Spleen (tissue), 11 donors: ENCODE data around the gene RHEX. TPM values are rescaled to one million over a fixed set of nuclear protein-coding genes. Genes with fewer than 3 reads are reported as not detected.

Experiments
- DNase-seq: peaks from one replicate; pipeline ENCODE4 v3.0.0-alpha.2; 2020
- H3K27ac ChIP-seq, 8 donors: fragments of 200-600 bp; sonication (generic) in 7 of 8; 1 replicate in 4 of 8; 2 replicates in 4 of 8; pipeline versions ENCODE4 v1.5.0 to v1.8.0; 2016 to 2021; ENCODE audit warnings: inconsistent platforms in 4 of 8, mild to moderate bottlenecking in 4 of 8, moderate library complexity in 1 of 8
- H3K27me3 ChIP-seq, 7 donors: fragments of 200-600 bp; sonication (generic) in 6 of 7; replicated peaks in 1 of 7; 1 replicate in 4 of 7; 2 replicates in 3 of 7; pipeline versions ENCODE4 v1.5.0 to v1.8.0; 2016 to 2021; ENCODE audit warnings: inconsistent platforms in 3 of 7, mild to moderate bottlenecking in 1 of 7
- H3K36me3 ChIP-seq, 6 donors: fragments of 200-600 bp; sonication (generic) in 5 of 6; 1 replicate in 4 of 6; 2 replicates in 2 of 6; pipeline versions ENCODE4 v1.5.0 to v1.8.0; 2016 to 2021; ENCODE audit warnings: inconsistent platforms in 2 of 6
- H3K4me1 ChIP-seq, 6 donors: fragments of 200-600 bp; sonication (generic) in 5 of 6; 1 replicate in 3 of 6; 2 replicates in 3 of 6; pipeline versions ENCODE4 v1.5.0 to v1.8.0; 2016 to 2021; ENCODE audit warnings: inconsistent platforms in 3 of 6
- H3K4me3 ChIP-seq, 8 donors: fragments of 200-600 bp; sonication (generic) in 7 of 8; 1 replicate in 4 of 8; 2 replicates in 4 of 8; pipeline versions ENCODE4 v1.5.0 to v1.8.0; 2016 to 2021; ENCODE audit warnings: inconsistent platforms in 4 of 8, mild to moderate bottlenecking in 4 of 8, moderate library complexity in 2 of 8
- H3K9me3 ChIP-seq, 8 donors: fragments of 200-600 bp; sonication (generic) in 7 of 8; 1 replicate in 4 of 8; 2 replicates in 4 of 8; pipeline versions ENCODE4 v1.5.0 to v1.8.0; 2016 to 2021; ENCODE audit warnings: inconsistent platforms in 4 of 8
- POLR2A ChIP-seq, 3 donors: fragments of 450-650 bp; IDR thresholded peaks; one replicate each; pipeline ENCODE4 v1.5.1; 2017; ENCODE audit warnings: antibody characterized with exemption in 3 of 3, mild to moderate bottlenecking in 1 of 3
- POLR2AphosphoS5 ChIP-seq, 3 donors: sonication (generic); formaldehyde crosslinking; IDR thresholded peaks; one replicate each; pipeline ENCODE4 v1.5.1; 2017; ENCODE audit warnings: antibody characterized with exemption in 3 of 3
- WGBS, 5 donors: extraction: QIAGEN DNeasy Blood & Tissue Kit in 3 of 5; methylation state at CpG; one replicate each; pipeline versions ENCODE4 v1.1.5 to v1.1.7; 2013 to 2018; 5-methylcytosine and 5-hydroxymethylcytosine counted together
- intact Hi-C: fragments of 100-400 bp; cut with DNase I; formaldehyde crosslinking; loops from one replicate; pipeline ENCODE4 v1.15.0; 2023; ENCODE audit warnings: low total_unique reads
- polyA plus RNA-seq, 3 donors: library from polyadenylated mRNA; stranded (reverse); fragments of 200-250 nt; gene quantifications; one replicate each; pipeline ENCODE4 v1.2.1, GENCODE V29; 2013
- total RNA-seq, 7 donors: library from RNA; depleted of rRNA in 3 of 7; stranded (reverse); fragments of >200 nt in 3 of 7; fragmentation: NEBNext Ultra II Directional in 4 of 7; extraction: Animal tissue kit (Norgen Biotek cat#: 25700) in 4 of 7; gene quantifications; one replicate each; pipeline versions ENCODE4 v1.1.0 to v1.2.1, GENCODE V29; 2016 to 2021
- TF ChIP-seq, protein P1 (sequence below), 11 experiments: fragments of 200-600 bp in 7 of 11; fragments of 450-650 bp in 4 of 11; sonication (generic) in 4 of 11; IDR thresholded peaks in 8 of 11; conservative IDR thresholded peaks in 3 of 11; 1 replicate in 7 of 11; 2 replicates in 4 of 11; pipeline versions ENCODE4 v1.4.0 to v1.8.0; 2016 to 2021; ENCODE audit warnings: antibody characterized with exemption in 11 of 11, inconsistent platforms in 4 of 11, mild to moderate bottlenecking in 1 of 11
- donor health status: healthy with polysubstance abuse.
- donor health status: DM: no; HTN: no; CAD: no; lungs with moderate emphysema.
- donor health status: DM: no; HTN: no; CAD: no.
- donor health status: Bipolar disorder and iron deficiency.
- donor health status: healthy.
- donor health status: DM: no; HTN: no; CAD: no.
- donor health status: DM: yes; HTN: yes; CAD: no.

The RHEX gene
- total and polyA plus RNA-seq, 10 donors, result 0.91 to 6.2 (median 2.4) TPM

DNA sequence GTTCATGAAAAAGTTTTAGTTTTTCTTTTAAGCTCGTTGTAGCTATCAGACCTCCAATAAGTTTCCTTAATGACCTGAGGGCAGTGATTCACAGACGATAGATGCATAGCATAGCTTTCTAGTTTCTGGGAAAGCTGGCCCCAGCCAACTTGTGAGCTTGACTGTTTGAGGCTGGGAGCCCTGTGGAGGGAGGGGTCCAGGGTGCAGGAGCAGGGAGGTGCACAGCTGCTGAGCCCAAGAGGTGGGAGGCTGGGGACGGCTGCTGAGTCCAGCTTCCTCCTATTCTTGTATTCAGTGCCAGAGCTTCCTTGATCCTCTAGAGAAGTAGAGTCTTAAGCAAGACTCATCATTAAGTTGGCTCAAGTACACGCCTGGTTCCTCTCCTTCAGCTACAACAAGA lies 75.2 kb downstream of the RHEX start:
- H3K4me1 ChIP-seq, result no peaks in the 10 kb centered on the region
- DNase-seq, result no peak
- no peak overlapping the region for H3K27ac ChIP-seq
- no peaks in the 10 kb centered on the region for H3K9me3 ChIP-seq
- intact Hi-C loops, result no loop called here
- no peaks in the 10 kb centered on the region for H3K36me3 ChIP-seq
- TF ChIP-seq, protein P1, sequence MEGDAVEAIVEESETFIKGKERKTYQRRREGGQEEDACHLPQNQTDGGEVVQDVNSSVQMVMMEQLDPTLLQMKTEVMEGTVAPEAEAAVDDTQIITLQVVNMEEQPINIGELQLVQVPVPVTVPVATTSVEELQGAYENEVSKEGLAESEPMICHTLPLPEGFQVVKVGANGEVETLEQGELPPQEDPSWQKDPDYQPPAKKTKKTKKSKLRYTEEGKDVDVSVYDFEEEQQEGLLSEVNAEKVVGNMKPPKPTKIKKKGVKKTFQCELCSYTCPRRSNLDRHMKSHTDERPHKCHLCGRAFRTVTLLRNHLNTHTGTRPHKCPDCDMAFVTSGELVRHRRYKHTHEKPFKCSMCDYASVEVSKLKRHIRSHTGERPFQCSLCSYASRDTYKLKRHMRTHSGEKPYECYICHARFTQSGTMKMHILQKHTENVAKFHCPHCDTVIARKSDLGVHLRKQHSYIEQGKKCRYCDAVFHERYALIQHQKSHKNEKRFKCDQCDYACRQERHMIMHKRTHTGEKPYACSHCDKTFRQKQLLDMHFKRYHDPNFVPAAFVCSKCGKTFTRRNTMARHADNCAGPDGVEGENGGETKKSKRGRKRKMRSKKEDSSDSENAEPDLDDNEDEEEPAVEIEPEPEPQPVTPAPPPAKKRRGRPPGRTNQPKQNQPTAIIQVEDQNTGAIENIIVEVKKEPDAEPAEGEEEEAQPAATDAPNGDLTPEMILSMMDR (IDR thresholded peaks at IDR 0.05 in 8 of 11, conservative IDR thresholded peaks at IDR 0.05 in 3 of 11), result no peak
- TF ChIP-seq POLR2AphosphoS5 (IDR thresholded peaks at IDR 0.05) (no peak), POLR2A (IDR thresholded peaks at IDR 0.05) (no peak)
- no peak overlapping the region for H3K4me3 ChIP-seq
- H3K27me3 ChIP-seq, result peaks cover 0 to 29% (median 5%) of the 10 kb centered on the region in 7 donors
- WGBS, 5 donors, result 48 to 74% (median 59%) methylated on average over 4 of the region's 4 CpGs

DNA sequence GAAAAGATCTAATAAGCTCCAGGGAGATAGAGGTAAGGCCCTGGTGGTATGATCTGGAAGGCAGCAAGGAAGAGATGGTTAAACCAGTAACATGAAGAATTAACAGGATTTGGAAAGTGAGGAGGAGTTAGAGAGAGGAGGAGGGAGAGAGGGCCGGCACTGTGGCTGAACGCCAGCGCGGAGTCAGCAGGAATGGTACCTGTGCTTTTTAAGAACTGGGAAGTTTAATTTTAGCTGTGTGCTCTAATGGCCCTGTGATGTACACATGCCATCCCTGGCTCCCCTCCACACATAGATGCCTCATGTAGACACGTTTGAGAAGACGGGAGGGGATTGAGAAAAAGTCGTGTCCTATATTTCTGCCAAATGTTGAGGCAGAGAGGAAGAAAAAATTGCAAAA lies 78.1 kb downstream of the RHEX start:
- H3K4me3 ChIP-seq, result no peak overlapping the region
- DNase-seq, result no peak
- intact Hi-C loops, result no loop called here
- no peaks in the 10 kb centered on the region for H3K36me3 ChIP-seq
- TF ChIP-seq, protein P1 (IDR thresholded peaks at IDR 0.05 in 8 of 11, conservative IDR thresholded peaks at IDR 0.05 in 3 of 11), result no peak
- TF ChIP-seq POLR2A (IDR thresholded peaks at IDR 0.05), result no peak
- no peak for TF ChIP-seq POLR2AphosphoS5 (IDR thresholded peaks at IDR 0.05)
- WGBS, 5 donors, result 74 to 83% (median 81%) methylated on average over 7 of the region's 7 CpGs
- H3K4me1 ChIP-seq, result no peaks in the 10 kb centered on the region
- H3K27me3 ChIP-seq, result peaks cover 0 to 24% (median 5%) of the 10 kb centered on the region in 7 donors
- no peaks in the 10 kb centered on the region for H3K9me3 ChIP-seq
- no peak overlapping the region for H3K27ac ChIP-seq

DNA sequence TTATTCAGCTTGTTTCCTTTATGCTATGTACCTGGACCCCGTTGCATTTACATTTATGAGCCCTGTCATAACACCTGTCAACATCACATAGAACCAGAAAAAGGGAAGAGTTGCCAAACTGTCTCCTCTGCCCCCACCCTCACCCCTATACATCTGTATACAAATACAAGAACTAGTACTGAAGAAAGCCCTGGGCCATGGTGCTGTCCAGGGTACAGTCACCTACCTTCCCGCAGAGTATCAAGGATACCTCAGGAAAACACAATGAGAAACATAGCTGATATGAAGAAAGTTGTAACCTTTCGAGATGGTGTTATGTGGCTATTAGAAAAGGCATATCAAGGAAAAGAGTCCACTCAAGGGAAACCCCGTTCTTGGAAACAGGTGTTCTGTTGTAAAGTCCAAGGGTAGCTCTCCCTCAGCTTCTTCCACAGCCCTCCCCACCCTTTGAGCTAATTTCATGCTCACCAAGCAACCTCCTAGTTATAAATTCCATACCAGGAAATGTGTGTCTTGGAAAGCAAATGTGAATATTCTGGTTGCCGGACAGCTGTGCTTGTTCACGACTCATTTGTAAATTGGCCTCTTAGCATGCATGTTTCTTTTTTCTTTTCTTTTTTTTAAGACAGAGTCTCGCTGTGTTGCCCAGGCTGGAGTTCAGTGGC lies 80.9 kb downstream of the RHEX start:
- H3K27me3 ChIP-seq, result peaks cover 0 to 4% (median 0%) of the 10 kb centered on the region in 7 donors
- no peaks in the 10 kb centered on the region for H3K9me3 ChIP-seq
- H3K4me3 ChIP-seq, result no peak overlapping the region
- no peaks in the 10 kb centered on the region for H3K36me3 ChIP-seq
- TF ChIP-seq POLR2A (IDR thresholded peaks at IDR 0.05) (no peak), POLR2AphosphoS5 (IDR thresholded peaks at IDR 0.05) (no peak)
- TF ChIP-seq, protein P1 (IDR thresholded peaks at IDR 0.05 in 8 of 11, conservative IDR thresholded peaks at IDR 0.05 in 3 of 11), result no peak
- DNase-seq, result no peak
- intact Hi-C loops, result no loop called here
- 82 to 93% (median 89%) methylated on average over 7 of the region's 7 CpGs for WGBS, 5 donors
- H3K4me1 ChIP-seq, result no peaks in the 10 kb centered on the region
- H3K27ac ChIP-seq, result no peak overlapping the region

DNA sequence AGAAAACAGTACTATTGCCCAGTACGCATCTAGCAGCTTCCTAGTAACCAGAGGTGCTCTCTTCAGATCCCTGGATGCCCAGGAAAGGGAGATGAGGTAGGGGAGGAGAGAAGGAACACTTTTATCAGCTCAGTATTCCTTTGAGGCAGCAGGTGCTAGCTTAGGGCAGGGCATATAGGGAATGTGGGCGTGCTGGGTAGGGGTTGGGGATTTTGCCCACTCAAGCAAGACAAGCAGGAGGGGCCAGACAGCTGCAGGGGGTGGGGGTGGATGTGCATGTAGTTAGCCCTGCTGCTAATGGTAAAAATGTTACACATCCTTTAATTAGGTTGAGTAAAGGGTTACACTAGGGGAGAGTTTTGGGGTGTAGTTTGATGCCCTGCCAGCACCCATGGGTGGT lies 82.3 kb downstream of the RHEX start:
- no peaks in the 10 kb centered on the region for H3K9me3 ChIP-seq
- 72 to 85% (median 83%) methylated on average over 2 of the region's 2 CpGs for WGBS, 5 donors
- no peaks in the 10 kb centered on the region for H3K36me3 ChIP-seq
- TF ChIP-seq, protein P1 (IDR thresholded peaks at IDR 0.05 in 8 of 11, conservative IDR thresholded peaks at IDR 0.05 in 3 of 11), result no peak
- no peak for TF ChIP-seq POLR2AphosphoS5 (IDR thresholded peaks at IDR 0.05)
- no peak for TF ChIP-seq POLR2A (IDR thresholded peaks at IDR 0.05)
- intact Hi-C loops, result no loop called here
- no peak overlapping the region for H3K27ac ChIP-seq
- H3K4me3 ChIP-seq, result no peak overlapping the region
- H3K4me1 ChIP-seq, result no peaks in the 10 kb centered on the region
- H3K27me3 ChIP-seq, result no peaks in the 10 kb centered on the region
- no peak for DNase-seq
